Mesendoderm (in vitro differentiated cells): Measurements from ENCODE around the gene CRACDL. TPM values are rescaled to one million over a fixed set of nuclear protein-coding genes. Genes with fewer than 3 reads are reported as not detected.

Experiments
- DNase-seq: peaks from one replicate; pipeline ENCODE4 v3.0.0; 2013
- H2AK5ac ChIP-seq: 2 replicates; pipeline ENCODE4 v1.6.1; 2013; ENCODE audit warnings: low read length, inconsistent platforms
- H2BK120ac ChIP-seq: 2 replicates; pipeline ENCODE4 v1.6.1; 2013; ENCODE audit warnings: low read depth, mild to moderate bottlenecking, low read length, moderate library complexity, mixed read lengths
- H2BK15ac ChIP-seq: replicated peaks from 2 replicates; pipeline ENCODE4 v1.6.1; 2013; ENCODE audit warnings: low read depth, mild to moderate bottlenecking, moderate library complexity
- H2BK5ac ChIP-seq: 2 replicates; pipeline ENCODE4 v1.6.1; 2013; ENCODE audit warnings: low read length, inconsistent platforms
- H3K18ac ChIP-seq: 2 replicates; pipeline ENCODE4 v1.6.1; 2013; ENCODE audit warnings: mild to moderate bottlenecking, low read length, mixed read lengths
- H3K23ac ChIP-seq: one replicate; pipeline ENCODE4 v1.6.1; 2013; ENCODE audit warnings: low read length
- H3K27ac ChIP-seq: 2 replicates; pipeline ENCODE4 v1.5.1; 2013; ENCODE audit warnings: low read depth, mild to moderate bottlenecking, inconsistent platforms, low read length, moderate library complexity
- H3K27me3 ChIP-seq: 2 replicates; pipeline ENCODE4 v1.6.1; 2013; ENCODE audit warnings: low read length, control low read depth, mild to moderate bottlenecking, inconsistent platforms; ENCODE audit not compliant: insufficient read depth, poor library complexity
- H3K36me3 ChIP-seq: 2 replicates; pipeline ENCODE4 v1.6.1; 2013; ENCODE audit warnings: low read length, inconsistent platforms; ENCODE audit not compliant: control insufficient read depth, insufficient read depth
- H3K4ac ChIP-seq: one replicate; pipeline ENCODE4 v1.6.1; 2013; ENCODE audit warnings: low read depth, mild to moderate bottlenecking, low read length, moderate library complexity
- H3K4me1 ChIP-seq: 2 replicates; pipeline ENCODE4 v1.6.1; 2013; ENCODE audit warnings: low read depth, low read length, inconsistent platforms; ENCODE audit not compliant: control insufficient read depth
- H3K4me2 ChIP-seq: 2 replicates; pipeline ENCODE4 v1.6.1; 2013; ENCODE audit warnings: low read length
- H3K4me3 ChIP-seq: 2 replicates; pipeline ENCODE4 v1.5.1; 2013; ENCODE audit warnings: mild to moderate bottlenecking, low read length
- H3K56ac ChIP-seq: one replicate; pipeline ENCODE4 v1.6.1; 2013; ENCODE audit warnings: low read length
- H3K79me1 ChIP-seq: 2 replicates; pipeline ENCODE4 v1.6.1; 2013; ENCODE audit warnings: low read length, inconsistent platforms
- H3K79me2 ChIP-seq: 2 replicates; pipeline ENCODE4 v1.6.1; 2013; ENCODE audit warnings: mild to moderate bottlenecking, low read length; ENCODE audit not compliant: control insufficient read depth, insufficient read depth
- H3K9ac ChIP-seq: 2 replicates; pipeline ENCODE4 v1.6.1; 2013; ENCODE audit warnings: low read length, inconsistent platforms
- H4K5ac ChIP-seq: one replicate; pipeline ENCODE4 v1.6.1; 2013; ENCODE audit warnings: low read length
- H4K8ac ChIP-seq: one replicate; pipeline ENCODE4 v1.6.1; 2013; ENCODE audit warnings: low read depth, mild to moderate bottlenecking, control low read depth, low read length, moderate library complexity
- whole genome bisulfite sequencing: extraction: QIAGEN DNeasy Blood & Tissue Kit; methylation state at CpG from one replicate; pipeline ENCODE4 v1.1.7; 2013; ENCODE audit warnings: low lambda C conversion rate, missing lambda C conversion rate; ENCODE audit not compliant: insufficient coverage; ENCODE audit errors: extremely low coverage; 5-methylcytosine and 5-hydroxymethylcytosine counted together
- polyA plus RNA-seq, 2 experiments: library from polyadenylated mRNA; stranded (reverse); fragments of 200-250 nt; gene quantifications; one replicate each; pipeline ENCODE4 v1.2.3, GENCODE V29; 2013

Gene CRACDL
- polyA plus RNA-seq (2013, experiment 1 of 2), result 0.10 TPM
- polyA plus RNA-seq (2013, experiment 2 of 2), result 0.17 TPM

- H2BK5ac ChIP-seq, result no peak within 1 kb of the TSS
- no peak within 1 kb of the TSS for H4K8ac ChIP-seq
- no peaks in the 10 kb centered on the region for H3K4me1 ChIP-seq
Observed at GRCh38 chr2:98935777-98936352, at the start of gene CRACDL. Gene CRACDL (minus strand): TSS chr2:98936225. CDS start chr2:98846800, 89,425 bp downstream.

GRCh38 chr2:98975611-98976010 is 39.6 kb upstream of the CRACDL start:
- Histone ChIP-seq H3K79me1 (no peaks in the 10 kb centered on the region), H3K4me3 (no peak overlapping the region), H3K27me3 (no peaks in the 10 kb centered on the region), H3K56ac (no peak overlapping the region), H4K8ac (no peak overlapping the region), H3K36me3 (no peaks in the 10 kb centered on the region), H3K79me2 (no peaks in the 10 kb centered on the region), H2AK5ac (no peak overlapping the region), H4K5ac (no peak overlapping the region), H2BK5ac (no peak overlapping the region), H2BK15ac (no peak overlapping the region), H3K9ac (no peak overlapping the region), H3K18ac (no peak overlapping the region), H3K27ac (no peak overlapping the region), H3K4me2 (no peak overlapping the region), H3K23ac (no peak overlapping the region), H3K4ac (no peak overlapping the region), H2BK120ac (no peak overlapping the region), H3K4me1 (no peaks in the 10 kb centered on the region)
- DNase-seq, result no peak
- no CpG with 5 or more reads among the region's 2 CpGs for WGBS

More at GRCh38 chr2:98935777-98936352, at the start of gene CRACDL:
- H3K79me1 ChIP-seq, result no peaks in the 10 kb centered on the region
- peak; percentile 35 for DNase-seq
- no peak within 1 kb of the TSS for H3K27ac ChIP-seq
- H3K27me3 ChIP-seq, result peaks cover 26% of the 10 kb centered on the region
- no peaks in the 10 kb centered on the region for H3K79me2 ChIP-seq
- H3K9ac ChIP-seq, result peak within 1 kb of the TSS; percentile 44
- no peak within 1 kb of the TSS for H4K5ac ChIP-seq
- H3K4ac ChIP-seq, result no peak within 1 kb of the TSS
- no peak within 1 kb of the TSS for H2BK120ac ChIP-seq
- no peak within 1 kb of the TSS for H2AK5ac ChIP-seq
- no peak within 1 kb of the TSS for H2BK15ac ChIP-seq
- no peaks in the 10 kb centered on the region for H3K36me3 ChIP-seq
- no peak within 1 kb of the TSS for H3K18ac ChIP-seq
- peak within 1 kb of the TSS; percentile 59 for H3K4me2 ChIP-seq
- H3K23ac ChIP-seq, result no peak within 1 kb of the TSS
- H3K4me3 ChIP-seq, result no peak within 1 kb of the TSS
- peak within 1 kb of the TSS; percentile 56 for H3K56ac ChIP-seq
- no CpG with 5 or more reads among the region's 82 CpGs for WGBS

- H3K36me3 ChIP-seq, result no peaks in the 10 kb centered on the region
- H3K27ac ChIP-seq, result no peak overlapping the region
- no peaks in the 10 kb centered on the region for H3K27me3 ChIP-seq
- H3K4ac ChIP-seq, result no peak overlapping the region
- H4K8ac ChIP-seq, result no peak overlapping the region
- H3K23ac ChIP-seq, result no peak overlapping the region
- no peak for DNase-seq
- H4K5ac ChIP-seq, result no peak overlapping the region
- no peaks in the 10 kb centered on the region for H3K4me1 ChIP-seq
- H3K18ac ChIP-seq, result no peak overlapping the region
- H3K79me2 ChIP-seq, result no peaks in the 10 kb centered on the region
- H2BK15ac ChIP-seq, result no peak overlapping the region
- no peak overlapping the region for H3K9ac ChIP-seq
- no peak overlapping the region for H2BK5ac ChIP-seq
- no peak overlapping the region for H3K56ac ChIP-seq
- no peaks in the 10 kb centered on the region for H3K79me1 ChIP-seq
- H2AK5ac ChIP-seq, result no peak overlapping the region
- no peak overlapping the region for H3K4me3 ChIP-seq
- WGBS, result no CpG with 5 or more reads among the region's 1 CpG
- no peak overlapping the region for H2BK120ac ChIP-seq
- no peak overlapping the region for H3K4me2 ChIP-seq
Observed at GRCh38 chr2:98972582-98973167, 36.6 kb upstream of the CRACDL start.

GRCh38 chr2:98959810-98960507 is 23.9 kb upstream of the CRACDL start:
- Histone ChIP-seq H3K36me3 (no peaks in the 10 kb centered on the region), H3K4me1 (no peaks in the 10 kb centered on the region), H2BK120ac (no peak overlapping the region), H3K9ac (no peak overlapping the region), H3K27ac (no peak overlapping the region), H2AK5ac (no peak overlapping the region), H3K79me1 (no peaks in the 10 kb centered on the region), H3K56ac (no peak overlapping the region), H2BK15ac (no peak overlapping the region), H3K27me3 (no peaks in the 10 kb centered on the region), H3K4ac (no peak overlapping the region), H3K18ac (no peak overlapping the region), H3K23ac (no peak overlapping the region), H4K5ac (no peak overlapping the region), H2BK5ac (no peak overlapping the region), H3K79me2 (no peaks in the 10 kb centered on the region), H3K4me3 (no peak overlapping the region), H4K8ac (no peak overlapping the region), H3K4me2 (no peak overlapping the region)
- DNase-seq, result no peak
- WGBS, result no CpG with 5 or more reads among the region's 7 CpGs

- H2BK5ac ChIP-seq, result no peak overlapping the region
- no peak overlapping the region for H2BK120ac ChIP-seq
- H3K4me1 ChIP-seq, result no peaks in the 10 kb centered on the region
- H3K23ac ChIP-seq, result no peak overlapping the region
- H3K27ac ChIP-seq, result no peak overlapping the region
- no peaks in the 10 kb centered on the region for H3K79me2 ChIP-seq
- no peak overlapping the region for H3K4ac ChIP-seq
- H4K8ac ChIP-seq, result no peak overlapping the region
- no peak overlapping the region for H2BK15ac ChIP-seq
- no peak overlapping the region for H3K56ac ChIP-seq
- H4K5ac ChIP-seq, result no peak overlapping the region
- H2AK5ac ChIP-seq, result no peak overlapping the region
- H3K79me1 ChIP-seq, result no peaks in the 10 kb centered on the region
- H3K4me3 ChIP-seq, result no peak overlapping the region
- WGBS, result no CpG with 5 or more reads among the region's 4 CpGs
- no peaks in the 10 kb centered on the region for H3K27me3 ChIP-seq
- H3K9ac ChIP-seq, result no peak overlapping the region
- H3K36me3 ChIP-seq, result no peaks in the 10 kb centered on the region
- no peak for DNase-seq
- H3K4me2 ChIP-seq, result no peak overlapping the region
- no peak overlapping the region for H3K18ac ChIP-seq
Observed at GRCh38 chr2:98952966-98953365, 16.9 kb upstream of the CRACDL start.
